ENCODE measurements around the gene NKTR.

The NKTR gene

DNA sequence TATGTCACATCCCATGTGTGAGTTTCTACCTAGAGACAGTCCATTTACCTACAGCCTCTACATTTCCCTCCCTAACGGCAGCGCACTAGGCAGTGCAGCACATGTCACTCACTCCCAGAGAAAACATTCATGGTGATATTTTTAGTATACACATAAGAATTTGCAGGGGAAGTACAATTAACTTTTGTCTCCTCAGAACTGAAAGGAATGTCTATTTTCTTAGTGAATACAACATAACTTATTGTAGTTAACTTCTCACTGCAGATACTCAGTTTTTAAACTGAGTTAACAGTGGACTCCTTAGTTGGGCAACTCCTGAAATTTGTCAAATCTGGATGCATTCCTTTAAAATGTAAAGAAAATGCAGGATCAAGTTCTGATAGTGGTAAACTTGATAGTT, 48.5 kb downstream of the NKTR start:
- no peaks in the 10 kb centered on the region for H3F3A ChIP-seq (ENCODE audit: insufficient read depth, low read length)
- no peaks in the 10 kb centered on the region; the same call in 1 of the 2 replicates for H3K36me3 ChIP-seq (replicated peaks; ENCODE audit: insufficient read depth, low read length)
- no peak overlapping the region for H3K4me2 ChIP-seq (ENCODE audit: low read depth, low read length)
- no peaks in the 10 kb centered on the region for H3K4me1 ChIP-seq (ENCODE audit: low read length)
- no peaks in the 10 kb centered on the region for H3K27me3 ChIP-seq (replicated peaks; ENCODE audit: insufficient read depth, low read length)
- H3K27ac ChIP-seq (ENCODE audit: low read length), result no peak overlapping the region
- no peaks in the 10 kb centered on the region for H3K79me2 ChIP-seq (ENCODE audit: low read length)
- no peak overlapping the region for H2AFZ ChIP-seq (ENCODE audit: low read length)
- no peak overlapping the region for H3K9ac ChIP-seq (ENCODE audit: low read length)
- no peaks in the 10 kb centered on the region for H3K9me2 ChIP-seq (replicated peaks; ENCODE audit: insufficient read depth, low read length)
- no peak overlapping the region for H3K4me3 ChIP-seq (ENCODE audit: low read length)
- DNase-seq, result no peak
- H3K9me3 ChIP-seq (replicated peaks; ENCODE audit: insufficient read depth, low read length), result no peaks in the 10 kb centered on the region
- TF ChIP-seq EZH2phosphoT487 (IDR thresholded peaks at IDR 0.05; ENCODE audit: low read length) (no peak), EZH2 (optimal IDR thresholded peaks at IDR 0.05; ENCODE audit: low read depth, low read length) (no peak)
- TF ChIP-seq, protein P1, sequence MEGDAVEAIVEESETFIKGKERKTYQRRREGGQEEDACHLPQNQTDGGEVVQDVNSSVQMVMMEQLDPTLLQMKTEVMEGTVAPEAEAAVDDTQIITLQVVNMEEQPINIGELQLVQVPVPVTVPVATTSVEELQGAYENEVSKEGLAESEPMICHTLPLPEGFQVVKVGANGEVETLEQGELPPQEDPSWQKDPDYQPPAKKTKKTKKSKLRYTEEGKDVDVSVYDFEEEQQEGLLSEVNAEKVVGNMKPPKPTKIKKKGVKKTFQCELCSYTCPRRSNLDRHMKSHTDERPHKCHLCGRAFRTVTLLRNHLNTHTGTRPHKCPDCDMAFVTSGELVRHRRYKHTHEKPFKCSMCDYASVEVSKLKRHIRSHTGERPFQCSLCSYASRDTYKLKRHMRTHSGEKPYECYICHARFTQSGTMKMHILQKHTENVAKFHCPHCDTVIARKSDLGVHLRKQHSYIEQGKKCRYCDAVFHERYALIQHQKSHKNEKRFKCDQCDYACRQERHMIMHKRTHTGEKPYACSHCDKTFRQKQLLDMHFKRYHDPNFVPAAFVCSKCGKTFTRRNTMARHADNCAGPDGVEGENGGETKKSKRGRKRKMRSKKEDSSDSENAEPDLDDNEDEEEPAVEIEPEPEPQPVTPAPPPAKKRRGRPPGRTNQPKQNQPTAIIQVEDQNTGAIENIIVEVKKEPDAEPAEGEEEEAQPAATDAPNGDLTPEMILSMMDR (IDR thresholded peaks at IDR 0.05; ENCODE audit: low read length), result no peak
- no peaks in the 10 kb centered on the region for H4K20me1 ChIP-seq (ENCODE audit: insufficient read depth, low read length)

DNA sequence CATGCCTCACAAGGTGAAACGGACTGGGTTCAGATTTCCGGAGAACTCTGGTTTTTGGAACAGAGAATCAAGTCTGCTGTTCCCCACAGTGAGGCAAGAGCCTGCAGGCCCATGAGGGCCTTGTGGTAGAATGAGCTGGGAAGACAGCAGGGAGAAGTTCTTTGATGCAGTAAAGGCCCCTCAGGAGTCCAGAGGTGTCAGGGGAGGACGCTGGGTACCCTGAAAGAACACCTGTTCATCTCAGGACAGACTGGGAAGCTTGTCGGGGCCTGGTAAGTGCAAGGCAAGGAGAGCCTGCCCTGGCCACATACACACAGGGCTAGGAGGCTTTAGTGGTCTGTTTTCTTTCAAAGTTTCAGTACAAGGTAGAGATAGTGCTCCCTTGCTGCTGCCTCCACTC, 49.3 kb downstream of the NKTR start:
- Histone ChIP-seq H3K9me3 (replicated peaks; ENCODE audit: insufficient read depth, low read length) (no peaks in the 10 kb centered on the region), H3K9ac (ENCODE audit: low read length) (no peak overlapping the region), H3K9me2 (replicated peaks; ENCODE audit: insufficient read depth, low read length) (no peaks in the 10 kb centered on the region), H3K79me2 (ENCODE audit: low read length) (no peaks in the 10 kb centered on the region), H3K4me2 (ENCODE audit: low read depth, low read length) (no peak overlapping the region), H3F3A (ENCODE audit: insufficient read depth, low read length) (no peaks in the 10 kb centered on the region), H3K27me3 (replicated peaks; ENCODE audit: insufficient read depth, low read length) (no peaks in the 10 kb centered on the region), H2AFZ (ENCODE audit: low read length) (no peak overlapping the region), H4K20me1 (ENCODE audit: insufficient read depth, low read length) (no peaks in the 10 kb centered on the region), H3K36me3 (replicated peaks; ENCODE audit: insufficient read depth, low read length) (no peaks in the 10 kb centered on the region; the same call in 1 of the 2 replicates), H3K4me3 (ENCODE audit: low read length) (no peak overlapping the region), H3K27ac (ENCODE audit: low read length) (no peak overlapping the region), H3K4me1 (ENCODE audit: low read length) (no peaks in the 10 kb centered on the region)
- TF ChIP-seq, protein P1 (IDR thresholded peaks at IDR 0.05; ENCODE audit: low read length), result no peak
- TF ChIP-seq EZH2 (optimal IDR thresholded peaks at IDR 0.05; ENCODE audit: low read depth, low read length), result no peak
- no peak for TF ChIP-seq EZH2phosphoT487 (IDR thresholded peaks at IDR 0.05; ENCODE audit: low read length)
- no peak for DNase-seq

DNA sequence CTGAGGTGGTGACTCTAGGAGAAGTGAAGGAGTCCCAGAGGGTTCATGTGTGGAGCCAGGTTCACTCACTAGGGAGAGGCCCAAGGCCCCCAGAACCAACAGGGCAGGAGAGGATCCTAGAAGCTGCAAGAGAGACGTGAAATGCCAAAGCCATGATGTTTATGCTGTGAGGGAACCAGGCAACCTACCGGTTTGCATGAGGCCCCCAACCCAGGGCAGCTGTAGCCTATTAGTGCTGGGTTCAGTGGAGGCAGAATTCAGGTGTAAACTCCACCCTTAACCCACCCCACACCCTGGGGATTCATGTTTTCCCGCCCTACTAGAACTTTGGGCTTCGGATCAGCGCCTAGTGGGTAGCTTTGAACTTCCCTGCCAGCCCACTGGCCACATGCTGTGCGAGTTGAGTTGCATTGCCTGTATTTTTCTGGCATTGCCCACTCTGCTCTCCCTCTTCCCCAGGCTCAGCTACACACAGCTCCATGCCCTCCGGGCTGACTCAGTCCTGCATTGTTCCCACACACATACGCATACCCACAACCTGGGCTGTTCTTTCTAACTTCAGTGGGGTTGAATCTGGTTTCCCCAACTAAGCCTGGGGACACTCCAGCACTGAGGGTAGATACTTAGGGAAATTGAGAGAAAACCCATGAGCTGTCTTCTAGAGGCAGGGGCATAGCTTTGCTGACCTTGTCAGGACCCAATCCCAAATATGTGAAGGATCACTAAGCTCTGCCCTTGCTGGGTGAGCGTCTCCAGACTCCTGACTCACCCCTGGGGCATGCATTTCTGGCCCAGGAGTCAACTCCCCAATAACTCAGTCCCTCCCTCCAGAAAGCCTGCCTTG, 51.0 kb downstream of the NKTR start:
- Histone ChIP-seq H3K27me3 (replicated peaks; ENCODE audit: insufficient read depth, low read length) (no peaks in the 10 kb centered on the region), H3K4me3 (ENCODE audit: low read length) (no peak overlapping the region), H3K79me2 (ENCODE audit: low read length) (no peaks in the 10 kb centered on the region), H4K20me1 (ENCODE audit: insufficient read depth, low read length) (no peaks in the 10 kb centered on the region), H3K4me2 (ENCODE audit: low read depth, low read length) (no peak overlapping the region), H3K9ac (ENCODE audit: low read length) (no peak overlapping the region), H3K9me3 (replicated peaks; ENCODE audit: insufficient read depth, low read length) (no peaks in the 10 kb centered on the region), H3K27ac (ENCODE audit: low read length) (no peak overlapping the region), H3K36me3 (replicated peaks; ENCODE audit: insufficient read depth, low read length) (no peaks in the 10 kb centered on the region), H3F3A (ENCODE audit: insufficient read depth, low read length) (no peaks in the 10 kb centered on the region), H3K4me1 (ENCODE audit: low read length) (no peaks in the 10 kb centered on the region), H2AFZ (ENCODE audit: low read length) (no peak overlapping the region), H3K9me2 (replicated peaks; ENCODE audit: insufficient read depth, low read length) (no peaks in the 10 kb centered on the region)
- TF ChIP-seq, protein P1 (IDR thresholded peaks at IDR 0.05; ENCODE audit: low read length), result no peak
- TF ChIP-seq EZH2 (optimal IDR thresholded peaks at IDR 0.05; ENCODE audit: low read depth, low read length) (no peak), EZH2phosphoT487 (IDR thresholded peaks at IDR 0.05; ENCODE audit: low read length) (no peak)
- no peak for DNase-seq
